ENCODE results near the gene SRCAP. TPM values are rescaled to one million over a fixed set of nuclear protein-coding genes. Genes with fewer than 3 reads are reported as not detected.

Gene SRCAP
- total RNA-seq, 2 experiments from 2014 or later, result 59.5 to 60.1 TPM

GRCh38 chr16:30722916-30723315 is 23.9 kb downstream of the SRCAP start:
- no peaks in the 10 kb centered on the region for H3K9me3 ChIP-seq (ENCODE audit: control insufficient read depth in 1 of 2, insufficient read depth in 1 of 2, low read length in 2 of 2)
- no peaks in the 10 kb centered on the region for H3K9me3 Mint-ChIP-seq
- no peak overlapping the region for H3K27ac Mint-ChIP-seq
- H3K36me3 Mint-ChIP-seq (ENCODE audit: low read depth), result peaks cover 86% of the 10 kb centered on the region
- ATAC-seq (ENCODE audit: poor library complexity) (no peak), DNase-seq (no peak)
- ChIA-PET POLR2A (no interaction called here), CTCF (no interaction called here)
- no peak overlapping the region for H3K4me3 ChIP-seq (ENCODE audit: low read length)
- H3K4me1 Mint-ChIP-seq (ENCODE audit: low read depth), result peaks cover 5% of the 10 kb centered on the region
- no peaks in the 10 kb centered on the region for H3K27me3 Mint-ChIP-seq
- H3K4me3 Mint-ChIP-seq, result no peak overlapping the region
- peaks cover 4% of the 10 kb centered on the region for H3K4me1 ChIP-seq (ENCODE audit: insufficient read depth, low read length)
- H3K27me3 ChIP-seq (ENCODE audit: control insufficient read depth in 1 of 2, insufficient read depth in 2 of 2, low read length in 2 of 2), result no peaks in the 10 kb centered on the region
- TF ChIP-seq CTCF (IDR thresholded peaks at IDR 0.05), result no peak
- H3K36me3 ChIP-seq (ENCODE audit: insufficient read depth, low read length), result peaks cover 78% of the 10 kb centered on the region
- intact Hi-C loops (cut with DNase I, micrococcal nuclease), result no loop called here
- no peak overlapping the region for H3K27ac ChIP-seq (ENCODE audit: low read depth in 1 of 2, low read length in 2 of 2)

- TF ChIP-seq CTCF (IDR thresholded peaks at IDR 0.05), result no peak
- CTCF ChIA-PET, result no interaction called here
- intact Hi-C loops (cut with DNase I, micrococcal nuclease), result no loop called here
- no peaks in the 10 kb centered on the region for H3K27me3 ChIP-seq (ENCODE audit: control insufficient read depth in 1 of 2, insufficient read depth in 2 of 2, low read length in 2 of 2)
- peaks cover 73% of the 10 kb centered on the region for H3K36me3 ChIP-seq (ENCODE audit: insufficient read depth, low read length)
- Mint-ChIP-seq H3K4me3 (no peak overlapping the region), H3K27ac (peak overlapping the region; percentile 39), H3K4me1 (ENCODE audit: low read depth) (peaks cover 5% of the 10 kb centered on the region), H3K27me3 (no peaks in the 10 kb centered on the region), H3K9me3 (no peaks in the 10 kb centered on the region), H3K36me3 (ENCODE audit: low read depth) (peaks cover 88% of the 10 kb centered on the region)
- ATAC-seq (ENCODE audit: poor library complexity) (no peak), DNase-seq (no peak)
- POLR2A ChIA-PET, result interaction anchor here (0.9 to 1.1 kb wide), 2 partner anchors 23 to 82 kb away, joined by 3 to 4 read pairs; no protein-coding TSS in a partner anchor
- H3K27ac ChIP-seq (ENCODE audit: low read depth in 1 of 2, low read length in 2 of 2), result no peak overlapping the region
- H3K4me3 ChIP-seq (ENCODE audit: low read length), result no peak overlapping the region
- peaks cover 4% of the 10 kb centered on the region for H3K4me1 ChIP-seq (ENCODE audit: insufficient read depth, low read length)
- H3K9me3 ChIP-seq (ENCODE audit: control insufficient read depth in 1 of 2, insufficient read depth in 1 of 2, low read length in 2 of 2), result no peaks in the 10 kb centered on the region
Measured at GRCh38 chr16:30723725-30724355, 24.9 kb downstream of the SRCAP start.

- Mint-ChIP-seq H3K4me3 (no peak overlapping the region), H3K36me3 (ENCODE audit: low read depth) (peaks cover 93% of the 10 kb centered on the region), H3K9me3 (no peaks in the 10 kb centered on the region), H3K27me3 (no peaks in the 10 kb centered on the region), H3K4me1 (ENCODE audit: low read depth) (peaks cover 5% of the 10 kb centered on the region), H3K27ac (peak overlapping the region; percentile 18)
- Histone ChIP-seq H3K4me1 (ENCODE audit: insufficient read depth, low read length) (peaks cover 4% of the 10 kb centered on the region), H3K27ac (ENCODE audit: low read depth in 1 of 2, low read length in 2 of 2) (no peak overlapping the region), H3K27me3 (ENCODE audit: control insufficient read depth in 1 of 2, insufficient read depth in 2 of 2, low read length in 2 of 2) (no peaks in the 10 kb centered on the region), H3K9me3 (ENCODE audit: control insufficient read depth in 1 of 2, insufficient read depth in 1 of 2, low read length in 2 of 2) (no peaks in the 10 kb centered on the region), H3K36me3 (ENCODE audit: insufficient read depth, low read length) (peaks cover 76% of the 10 kb centered on the region), H3K4me3 (ENCODE audit: low read length) (no peak overlapping the region)
- ChIA-PET CTCF (no interaction called here), POLR2A (interaction anchor here (0.9 to 1.1 kb wide), 2 partner anchors 22 to 90 kb away, joined by 3 to 4 read pairs; no protein-coding TSS in a partner anchor)
- TF ChIP-seq CTCF (IDR thresholded peaks at IDR 0.05), result no peak
- intact Hi-C loops (cut with DNase I, micrococcal nuclease), result no loop called here
- ATAC-seq (ENCODE audit: poor library complexity), result no peak
- peak in 3 of 14 experiments; percentile 24 to 53 (median 52) for DNase-seq
Measured at GRCh38 chr16:30724641-30725417, 25.9 kb downstream of the SRCAP start.

Data from CD4-positive, alpha-beta T cell (primary cell).